Spleen (tissue), 11 donors: ENCODE results near the gene RBBP8NL. TPM values are rescaled to one million over a fixed set of nuclear protein-coding genes. Genes with fewer than 3 reads are reported as not detected.
A peak's percentile ranks its signal among the peaks of the same experiment; 100 is the strongest.

Experiments used
- DNase-seq: peaks from one replicate; pipeline ENCODE4 v3.0.0-alpha.2; 2020
- H3K27ac ChIP-seq, 8 donors: fragments of 200-600 bp; sonication (generic) in 7 of 8; 1 replicate in 4 of 8; 2 replicates in 4 of 8; pipeline versions ENCODE4 v1.5.0 to v1.8.0; 2016 to 2021; ENCODE audit warnings: inconsistent platforms in 4 of 8, mild to moderate bottlenecking in 4 of 8, moderate library complexity in 1 of 8
- H3K27me3 ChIP-seq, 7 donors: fragments of 200-600 bp; sonication (generic) in 6 of 7; replicated peaks in 1 of 7; 1 replicate in 4 of 7; 2 replicates in 3 of 7; pipeline versions ENCODE4 v1.5.0 to v1.8.0; 2016 to 2021; ENCODE audit warnings: inconsistent platforms in 3 of 7, mild to moderate bottlenecking in 1 of 7
- H3K36me3 ChIP-seq, 6 donors: fragments of 200-600 bp; sonication (generic) in 5 of 6; 1 replicate in 4 of 6; 2 replicates in 2 of 6; pipeline versions ENCODE4 v1.5.0 to v1.8.0; 2016 to 2021; ENCODE audit warnings: inconsistent platforms in 2 of 6
- H3K4me1 ChIP-seq, 6 donors: fragments of 200-600 bp; sonication (generic) in 5 of 6; 1 replicate in 3 of 6; 2 replicates in 3 of 6; pipeline versions ENCODE4 v1.5.0 to v1.8.0; 2016 to 2021; ENCODE audit warnings: inconsistent platforms in 3 of 6
- H3K4me3 ChIP-seq, 8 donors: fragments of 200-600 bp; sonication (generic) in 7 of 8; 1 replicate in 4 of 8; 2 replicates in 4 of 8; pipeline versions ENCODE4 v1.5.0 to v1.8.0; 2016 to 2021; ENCODE audit warnings: inconsistent platforms in 4 of 8, mild to moderate bottlenecking in 4 of 8, moderate library complexity in 2 of 8
- H3K9me3 ChIP-seq, 8 donors: fragments of 200-600 bp; sonication (generic) in 7 of 8; 1 replicate in 4 of 8; 2 replicates in 4 of 8; pipeline versions ENCODE4 v1.5.0 to v1.8.0; 2016 to 2021; ENCODE audit warnings: inconsistent platforms in 4 of 8
- POLR2A ChIP-seq, 3 donors: fragments of 450-650 bp; IDR thresholded peaks; one replicate each; pipeline ENCODE4 v1.5.1; 2017; ENCODE audit warnings: antibody characterized with exemption in 3 of 3, mild to moderate bottlenecking in 1 of 3
- POLR2AphosphoS5 ChIP-seq, 3 donors: sonication (generic); formaldehyde crosslinking; IDR thresholded peaks; one replicate each; pipeline ENCODE4 v1.5.1; 2017; ENCODE audit warnings: antibody characterized with exemption in 3 of 3
- WGBS, 5 donors: extraction: QIAGEN DNeasy Blood & Tissue Kit in 3 of 5; methylation state at CpG; one replicate each; pipeline versions ENCODE4 v1.1.5 to v1.1.7; 2013 to 2018; 5-methylcytosine and 5-hydroxymethylcytosine counted together
- intact Hi-C: fragments of 100-400 bp; cut with DNase I; formaldehyde crosslinking; loops from one replicate; pipeline ENCODE4 v1.15.0; 2023; ENCODE audit warnings: low total_unique reads
- polyA plus RNA-seq, 3 donors: library from polyadenylated mRNA; stranded (reverse); fragments of 200-250 nt; gene quantifications; one replicate each; pipeline ENCODE4 v1.2.1, GENCODE V29; 2013
- total RNA-seq, 7 donors: library from RNA; depleted of rRNA in 3 of 7; stranded (reverse); fragments of >200 nt in 3 of 7; fragmentation: NEBNext Ultra II Directional in 4 of 7; extraction: Animal tissue kit (Norgen Biotek cat#: 25700) in 4 of 7; gene quantifications; one replicate each; pipeline versions ENCODE4 v1.1.0 to v1.2.1, GENCODE V29; 2016 to 2021
- TF ChIP-seq, protein P1 (sequence below), 11 experiments: fragments of 200-600 bp in 7 of 11; fragments of 450-650 bp in 4 of 11; sonication (generic) in 4 of 11; IDR thresholded peaks in 8 of 11; conservative IDR thresholded peaks in 3 of 11; 1 replicate in 7 of 11; 2 replicates in 4 of 11; pipeline versions ENCODE4 v1.4.0 to v1.8.0; 2016 to 2021; ENCODE audit warnings: antibody characterized with exemption in 11 of 11, inconsistent platforms in 4 of 11, mild to moderate bottlenecking in 1 of 11
- donor health status: healthy with polysubstance abuse.
- donor health status: DM: no; HTN: no; CAD: no; lungs with moderate emphysema.
- donor health status: DM: no; HTN: no; CAD: no.
- donor health status: Bipolar disorder and iron deficiency.
- donor health status: healthy.
- donor health status: DM: no; HTN: no; CAD: no.
- donor health status: DM: yes; HTN: yes; CAD: no.

RBBP8NL gene
- total and polyA plus RNA-seq, 10 donors = 0.03 TPM; not detected in 9

DNA sequence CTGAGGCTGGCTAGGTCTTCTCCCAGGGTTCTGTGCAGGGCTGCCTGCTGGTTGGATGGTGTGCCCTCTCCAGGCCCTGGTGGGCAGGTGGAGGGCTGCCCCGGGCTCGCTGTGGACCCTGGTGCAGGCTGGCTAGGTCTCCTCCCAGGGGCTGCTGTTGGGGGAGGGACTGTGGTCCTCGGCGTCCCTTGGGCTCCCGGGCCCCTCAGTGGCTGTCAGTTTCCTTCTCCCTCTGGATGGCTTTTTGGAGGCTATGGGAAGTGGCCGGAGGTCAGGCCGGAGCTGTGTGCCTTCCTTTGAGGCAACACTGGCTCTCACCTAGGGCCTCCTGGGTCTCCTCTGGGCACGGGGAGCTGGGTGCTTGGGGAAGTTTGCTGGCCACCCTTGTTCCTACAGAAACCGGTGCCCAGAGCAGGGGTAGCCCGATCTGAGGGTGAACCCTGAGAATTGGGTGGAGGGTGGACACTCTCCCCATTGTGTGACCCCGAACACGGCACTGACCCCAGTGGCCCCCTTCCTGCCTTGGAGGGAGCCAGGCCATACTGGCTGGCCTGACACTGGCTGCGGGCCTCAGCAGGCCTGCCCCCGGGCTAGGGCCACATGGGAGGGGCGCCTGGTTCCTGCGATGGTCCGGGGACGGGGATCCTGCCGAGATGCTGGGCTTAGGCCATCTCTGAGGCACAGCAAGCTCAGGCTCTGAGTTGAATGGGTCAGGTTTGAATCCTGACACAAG lies 16.4 kb downstream of the RBBP8NL start:
- intact Hi-C loops = no loop called here
- TF ChIP-seq, protein P1, sequence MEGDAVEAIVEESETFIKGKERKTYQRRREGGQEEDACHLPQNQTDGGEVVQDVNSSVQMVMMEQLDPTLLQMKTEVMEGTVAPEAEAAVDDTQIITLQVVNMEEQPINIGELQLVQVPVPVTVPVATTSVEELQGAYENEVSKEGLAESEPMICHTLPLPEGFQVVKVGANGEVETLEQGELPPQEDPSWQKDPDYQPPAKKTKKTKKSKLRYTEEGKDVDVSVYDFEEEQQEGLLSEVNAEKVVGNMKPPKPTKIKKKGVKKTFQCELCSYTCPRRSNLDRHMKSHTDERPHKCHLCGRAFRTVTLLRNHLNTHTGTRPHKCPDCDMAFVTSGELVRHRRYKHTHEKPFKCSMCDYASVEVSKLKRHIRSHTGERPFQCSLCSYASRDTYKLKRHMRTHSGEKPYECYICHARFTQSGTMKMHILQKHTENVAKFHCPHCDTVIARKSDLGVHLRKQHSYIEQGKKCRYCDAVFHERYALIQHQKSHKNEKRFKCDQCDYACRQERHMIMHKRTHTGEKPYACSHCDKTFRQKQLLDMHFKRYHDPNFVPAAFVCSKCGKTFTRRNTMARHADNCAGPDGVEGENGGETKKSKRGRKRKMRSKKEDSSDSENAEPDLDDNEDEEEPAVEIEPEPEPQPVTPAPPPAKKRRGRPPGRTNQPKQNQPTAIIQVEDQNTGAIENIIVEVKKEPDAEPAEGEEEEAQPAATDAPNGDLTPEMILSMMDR (IDR thresholded peaks at IDR 0.05 in 8 of 11, conservative IDR thresholded peaks at IDR 0.05 in 3 of 11) = no peak
- no peak for TF ChIP-seq POLR2AphosphoS5 (IDR thresholded peaks at IDR 0.05)
- TF ChIP-seq POLR2A (IDR thresholded peaks at IDR 0.05) = no peak
- DNase-seq = no peak
- no peak overlapping the region for H3K4me3 ChIP-seq
- H3K36me3 ChIP-seq = no peaks in the 10 kb centered on the region
- peaks cover 0 to 17% (median 0%) of the 10 kb centered on the region in 7 donors for H3K27me3 ChIP-seq
- 75 to 92% (median 84%) methylated on average over 9 to 19 of the region's 19 CpGs for WGBS, 5 donors
- peaks cover 19 to 46% (median 35%) of the 10 kb centered on the region in 6 donors for H3K4me1 ChIP-seq
- no peaks in the 10 kb centered on the region for H3K9me3 ChIP-seq
- H3K27ac ChIP-seq = no peak overlapping the region

DNA sequence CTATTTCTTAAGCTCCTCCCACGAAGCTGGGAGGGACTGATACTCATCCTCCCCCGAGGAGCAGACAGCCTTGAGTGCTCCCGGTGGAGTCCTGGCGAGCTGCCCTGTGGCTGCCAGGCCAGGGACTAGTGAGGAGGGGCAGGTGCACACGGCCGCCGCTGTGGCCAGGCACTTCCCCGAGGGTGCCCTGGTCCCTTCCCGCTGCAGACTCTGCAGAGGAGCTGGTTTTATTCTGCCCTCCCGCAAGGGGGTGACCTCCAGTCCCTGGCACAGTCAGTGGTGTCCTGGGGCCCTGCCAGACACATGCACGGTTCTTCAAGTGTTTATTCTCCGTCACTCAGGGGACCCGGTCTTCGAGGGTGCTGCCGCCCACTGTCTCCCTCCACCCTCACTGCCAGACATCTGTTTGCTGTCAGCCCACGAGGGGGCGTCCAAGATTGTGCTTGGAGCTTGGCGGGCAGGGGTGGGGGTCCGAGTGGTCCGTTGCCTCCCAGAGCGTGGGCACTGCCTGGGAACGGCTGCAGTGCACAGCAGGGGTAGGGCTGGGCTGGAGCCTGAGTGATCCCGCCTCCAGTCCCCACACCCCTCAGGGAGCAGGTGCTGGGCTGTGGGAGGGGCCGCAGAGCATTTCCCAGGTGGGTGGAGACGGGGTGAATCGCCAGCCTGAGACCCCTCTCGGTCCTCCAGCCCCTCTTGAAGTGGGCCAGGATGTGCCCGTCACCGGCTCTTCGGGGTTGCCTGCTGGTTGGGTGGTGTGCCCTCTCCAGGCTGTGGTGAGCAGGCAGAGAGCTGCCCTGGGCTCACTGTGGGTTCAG lies 17.2 kb downstream of the RBBP8NL start:
- TF ChIP-seq POLR2AphosphoS5 (IDR thresholded peaks at IDR 0.05) (peak in 2 of 3 donors; percentile 40 to 41), POLR2A (IDR thresholded peaks at IDR 0.05) (no peak)
- TF ChIP-seq, protein P1 (IDR thresholded peaks at IDR 0.05 in 8 of 11, conservative IDR thresholded peaks at IDR 0.05 in 3 of 11) = peak in 9 of 11 experiments; percentile 32 to 66 (median 51)
- DNase-seq = no peak
- no peaks in the 10 kb centered on the region for H3K36me3 ChIP-seq
- H3K4me1 ChIP-seq = peaks cover 24 to 53% (median 43%) of the 10 kb centered on the region in 6 donors
- H3K27ac ChIP-seq = peak overlapping the region in 1 of 8 donors; percentile 9
- peaks cover 0 to 10% (median 0%) of the 10 kb centered on the region in 7 donors for H3K27me3 ChIP-seq
- H3K4me3 ChIP-seq = peak overlapping the region in 2 of 8 donors; percentile 4 to 49
- no peaks in the 10 kb centered on the region for H3K9me3 ChIP-seq
- intact Hi-C loops = no loop called here
- WGBS, 5 donors = 6 to 14% (median 8%) methylated on average over 22 to 30 of the region's 30 CpGs

DNA sequence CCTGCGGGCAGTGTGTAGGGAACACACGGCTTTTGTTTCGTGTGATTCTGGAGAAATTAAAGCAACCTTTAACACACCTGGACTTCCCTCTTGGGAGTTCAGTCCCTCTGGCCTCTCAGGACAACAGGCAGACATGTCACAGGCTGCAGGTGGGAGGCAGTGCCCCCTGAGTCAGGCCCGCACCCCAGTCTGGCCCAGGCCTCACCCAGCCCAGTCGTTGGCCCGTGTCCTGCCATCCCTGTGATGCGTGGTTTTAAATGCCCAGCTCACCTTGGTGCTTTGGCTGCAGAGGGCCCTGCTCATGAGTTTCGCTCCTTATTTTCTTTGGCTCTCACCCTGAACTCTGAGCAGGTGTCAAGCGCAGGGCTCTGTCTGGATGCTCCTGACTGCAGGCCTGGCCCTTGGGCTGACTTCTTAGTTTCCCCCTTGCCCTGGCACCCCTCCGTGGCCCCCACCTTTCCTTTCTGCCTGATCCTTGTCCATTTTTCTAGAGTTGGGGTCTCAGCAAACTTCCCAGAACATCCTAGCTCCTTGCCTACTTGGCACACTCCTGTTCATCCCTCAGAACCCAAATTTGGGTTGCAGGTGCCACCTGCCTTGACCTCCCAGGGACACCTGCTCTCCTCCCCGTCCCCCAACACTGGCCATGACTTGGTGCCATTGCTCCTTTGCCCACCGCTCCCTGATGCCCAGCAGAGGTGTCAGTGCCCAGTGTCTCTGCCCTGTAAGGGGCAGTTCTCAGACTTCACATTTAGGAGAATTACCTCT lies 18.1 kb downstream of the RBBP8NL start:
- no peaks in the 10 kb centered on the region for H3K36me3 ChIP-seq
- peaks cover 0 to 1% (median 0%) of the 10 kb centered on the region in 7 donors for H3K27me3 ChIP-seq
- H3K4me3 ChIP-seq = peak overlapping the region in 1 of 8 donors; percentile 49
- peak overlapping the region in 1 of 8 donors; percentile 9 for H3K27ac ChIP-seq
- intact Hi-C loops = no loop called here
- H3K4me1 ChIP-seq = peaks cover 24 to 62% (median 50%) of the 10 kb centered on the region in 6 donors
- DNase-seq = no peak
- H3K9me3 ChIP-seq = no peaks in the 10 kb centered on the region
- WGBS, 5 donors = 87 to 92% (median 91%) methylated on average over 9 to 12 of the region's 12 CpGs
- TF ChIP-seq, protein P1 (IDR thresholded peaks at IDR 0.05 in 8 of 11, conservative IDR thresholded peaks at IDR 0.05 in 3 of 11) = no peak
- TF ChIP-seq POLR2AphosphoS5 (IDR thresholded peaks at IDR 0.05) (no peak), POLR2A (IDR thresholded peaks at IDR 0.05) (no peak)
